SK-N-MC (cell line): Measurements from ENCODE around the gene TRIM32.

Experiments
- EZH2 ChIP-seq: fragments of 200-600 bp; sonication (generic); IDR thresholded peaks from one replicate; pipeline ENCODE4 v1.6.1; 2017; ENCODE audit warnings: antibody characterized with exemption
- POLR2AphosphoS5 ChIP-seq: IDR thresholded peaks from 2 replicates; pipeline ENCODE4 v1.6.1; 2012; ENCODE audit warnings: mild to moderate bottlenecking, low read depth, low read length, borderline replicate concordance

DNA sequence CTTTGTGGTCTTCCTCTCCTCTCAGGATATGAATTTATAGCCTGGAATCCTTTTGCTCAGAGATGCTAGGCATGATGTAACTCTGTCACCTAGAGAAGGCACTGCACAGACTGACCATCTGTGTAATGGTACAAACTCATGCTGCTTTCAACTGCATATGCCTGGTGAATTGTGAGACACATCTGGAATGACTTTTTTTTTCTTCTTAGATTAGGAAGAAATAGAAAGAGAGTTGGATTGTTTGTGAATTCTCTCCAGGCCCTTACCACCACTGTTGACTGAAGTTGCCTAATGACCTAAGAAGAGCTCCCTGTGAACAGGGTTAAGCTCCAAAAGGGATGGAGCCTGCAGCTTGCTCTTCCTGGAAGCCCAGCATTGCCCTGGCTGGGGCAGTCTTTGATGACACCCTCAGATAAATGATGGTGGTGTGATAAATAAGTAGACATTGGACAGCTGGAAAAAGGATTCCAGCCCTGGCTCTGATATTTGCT, 47.8 kb upstream of the TRIM32 start:
- no peak for TF ChIP-seq POLR2AphosphoS5
- TF ChIP-seq EZH2: no peak
